Measurements from ENCODE around the gene HOXA7.

Gene HOXA7

GRCh38 chr7:27194002-27194352 is 37.5 kb upstream of the HOXA7 start:
- in situ Hi-C loops (cut with HindIII; ENCODE audit: low sequenced_read_pairs) = no loop called here

- in situ Hi-C loops (cut with HindIII; ENCODE audit: low sequenced_read_pairs) = no loop called here
These were observed 37.0 kb upstream of the HOXA7 start for GRCh38 chr7:27193335-27194001.

- in situ Hi-C loops (cut with HindIII; ENCODE audit: low sequenced_read_pairs) = no loop called here
These were observed 36.3 kb upstream of the HOXA7 start for GRCh38 chr7:27192546-27193334.

- in situ Hi-C loops (cut with HindIII; ENCODE audit: low sequenced_read_pairs) = no loop called here
These were observed 35.5 kb upstream of the HOXA7 start for GRCh38 chr7:27191833-27192545.

GRCh38 chr7:27191161-27191731 is 34.8 kb upstream of the HOXA7 start:
- in situ Hi-C loops (cut with HindIII; ENCODE audit: low sequenced_read_pairs) = no loop called here

GRCh38 chr7:27189997-27190748 is 33.7 kb upstream of the HOXA7 start:
- in situ Hi-C loops (cut with HindIII; ENCODE audit: low sequenced_read_pairs) = no loop called here

- in situ Hi-C loops (cut with HindIII; ENCODE audit: low sequenced_read_pairs) = no loop called here
These were observed 33.0 kb upstream of the HOXA7 start for GRCh38 chr7:27189295-27189996.

GRCh38 chr7:27188386-27189294 is 32.2 kb upstream of the HOXA7 start:
- in situ Hi-C loops (cut with HindIII; ENCODE audit: low sequenced_read_pairs) = no loop called here

- in situ Hi-C loops (cut with HindIII; ENCODE audit: low sequenced_read_pairs) = no loop called here
These were observed 31.3 kb upstream of the HOXA7 start for GRCh38 chr7:27187475-27188385.

- in situ Hi-C loops (cut with HindIII; ENCODE audit: low sequenced_read_pairs) = no loop called here
These were observed 30.4 kb upstream of the HOXA7 start for GRCh38 chr7:27186668-27187474.

GRCh38 chr7:27185854-27186667 is 29.6 kb upstream of the HOXA7 start:
- in situ Hi-C loops (cut with HindIII; ENCODE audit: low sequenced_read_pairs) = no loop called here

GRCh38 chr7:27185013-27185853 is 28.8 kb upstream of the HOXA7 start, which contains the start of gene HOXA11:
Gene HOXA11, minus strand, starts transcription at chr7:27185232. Its CDS starts 88 bp downstream, at chr7:27185144.
- in situ Hi-C loops (cut with HindIII; ENCODE audit: low sequenced_read_pairs) = no loop called here

GRCh38 chr7:27184337-27185012 is 28.0 kb upstream of the HOXA7 start:
- in situ Hi-C loops (cut with HindIII; ENCODE audit: low sequenced_read_pairs) = no loop called here

GRCh38 chr7:27183682-27184336 is 27.3 kb upstream of the HOXA7 start:
- in situ Hi-C loops (cut with HindIII; ENCODE audit: low sequenced_read_pairs) = no loop called here

All from DLD1 (cell line).